ENCODE results near the gene TANK. TPM values are rescaled to one million over a fixed set of nuclear protein-coding genes. Genes with fewer than 3 reads are reported as not detected.

The TANK gene
- total and polyA plus RNA-seq, 4 donors: 17.2 to 62.1 (median 42.3) TPM

GRCh38 chr2:161159456-161160225 is 587 bp upstream of the TANK start:
- TF ChIP-seq MAX (IDR thresholded peaks at IDR 0.05): no peak
- TF ChIP-seq FOXA1 (IDR thresholded peaks at IDR 0.05): peak; percentile 93
- peak in 1 of 2 donors; percentile 54 for TF ChIP-seq RXRA (IDR thresholded peaks at IDR 0.05)
- TF ChIP-seq FOXA2 (IDR thresholded peaks at IDR 0.05): peak; percentile 94
- no peak for TF ChIP-seq EGR1 (IDR thresholded peaks at IDR 0.05; ENCODE audit: low read depth in 2 of 2)
- TF ChIP-seq HNF4G (IDR thresholded peaks at IDR 0.05): peak; percentile 66
- peak; percentile 2 for TF ChIP-seq NR2F2 (IDR thresholded peaks at IDR 0.05)
- TF ChIP-seq REST (IDR thresholded peaks at IDR 0.05): peak; percentile 12
- peak; percentile 83 to 84 for TF ChIP-seq HNF4A (conservative IDR thresholded peaks at IDR 0.05)
- peak in 1 of 2 donors; percentile 29 for TF ChIP-seq RAD21 (IDR thresholded peaks at IDR 0.05)
- TF ChIP-seq JUND (IDR thresholded peaks at IDR 0.05): peak in 1 of 2 donors; percentile 28
- TF ChIP-seq YY1 (IDR thresholded peaks at IDR 0.05): peak; percentile 78
- TF ChIP-seq ZBTB33 (IDR thresholded peaks at IDR 0.05): no peak
- no peak for TF ChIP-seq GABPA (IDR thresholded peaks at IDR 0.05 in 1 of 2, conservative IDR thresholded peaks at IDR 0.05 in 1 of 2)
- TF ChIP-seq SP1 (IDR thresholded peaks at IDR 0.05): peak; percentile 90
- DNase-seq (ENCODE audit: low spot score): no peak
- Histone ChIP-seq H3K9me3 (ENCODE audit: control insufficient read depth in 4 of 4, low read length in 3 of 4) (no peaks in the 10 kb centered on the region), H3K27me3 (ENCODE audit: control insufficient read depth in 4 of 4, insufficient read depth in 4 of 4, low read length in 3 of 4) (no peaks in the 10 kb centered on the region), H3K27ac (ENCODE audit: low read depth in 1 of 2, low read length in 2 of 2) (peak overlapping the region; percentile 82 to 100), H3K4me3 (ENCODE audit: low read depth in 1 of 3, low read length in 3 of 3) (peak overlapping the region in 2 of 3 donors; percentile 18 to 85), H3K4me1 (ENCODE audit: control insufficient read depth in 4 of 4, insufficient read depth in 4 of 4, low read length in 3 of 4) (peaks cover 0 to 39% (median 19%) of the 10 kb centered on the region in 4 donors), H3K9ac (ENCODE audit: low read depth in 1 of 2, low read length in 2 of 2) (peak overlapping the region in 1 of 2 donors; percentile 17), H3K36me3 (ENCODE audit: control insufficient read depth in 4 of 4, insufficient read depth in 3 of 4, low read depth in 1 of 4, low read length in 3 of 4) (peaks cover 0 to 4% (median 2%) of the 10 kb centered on the region in 4 donors)
- WGBS: 12% methylated on average over 9 of the region's 9 CpGs

GRCh38 chr2:161161074-161161706 is 962 bp downstream of the TANK start:
- WGBS: 5% methylated on average over 13 of the region's 13 CpGs
- DNase-seq (ENCODE audit: low spot score): no peak

More at GRCh38 chr2:161161074-161161706, 962 bp downstream of the TANK start:
- Histone ChIP-seq H3K9ac (ENCODE audit: low read depth in 1 of 2, low read length in 2 of 2) (peak overlapping the region; percentile 99 to 100), H3K27ac (ENCODE audit: low read depth in 1 of 2, low read length in 2 of 2) (peak overlapping the region; percentile 100), H3K4me3 (ENCODE audit: low read depth in 1 of 3, low read length in 3 of 3) (peak overlapping the region; percentile 85 to 100 (median 94)), H3K36me3 (ENCODE audit: control insufficient read depth in 4 of 4, insufficient read depth in 3 of 4, low read depth in 1 of 4, low read length in 3 of 4) (peaks cover 0 to 6% (median 2%) of the 10 kb centered on the region in 4 donors), H3K4me1 (ENCODE audit: control insufficient read depth in 4 of 4, insufficient read depth in 4 of 4, low read length in 3 of 4) (peaks cover 0 to 46% (median 22%) of the 10 kb centered on the region in 4 donors), H3K9me3 (ENCODE audit: control insufficient read depth in 4 of 4, low read length in 3 of 4) (no peaks in the 10 kb centered on the region), H3K27me3 (ENCODE audit: control insufficient read depth in 4 of 4, insufficient read depth in 4 of 4, low read length in 3 of 4) (no peaks in the 10 kb centered on the region)
- TF ChIP-seq GABPA (IDR thresholded peaks at IDR 0.05 in 1 of 2, conservative IDR thresholded peaks at IDR 0.05 in 1 of 2) (no peak), MAX (IDR thresholded peaks at IDR 0.05) (peak; percentile 20)
